SK-N-SH treated with all-trans-retinoic acid at 6 μM for 48 hours (cell line): ENCODE results near the gene URI1.

Source experiments
- ATAC-seq: fragments of 200-7000 bp; cut with Tn5 transposase; 3 replicates; pipeline ENCODE4 v1.9.1; 2020; ENCODE audit warnings: mild to moderate bottlenecking, moderate library complexity
- ARNTL ChIP-seq: fragments of 450-650 bp; formaldehyde crosslinking; IDR thresholded peaks from 2 replicates; pipeline ENCODE4 v1.5.0; 2020; ENCODE audit warnings: low read depth, mild to moderate bottlenecking, moderate library complexity, borderline replicate concordance
- BACH2 ChIP-seq: fragments of 250-450 bp; sonication (Bioruptor Pico); IDR thresholded peaks from 2 replicates; pipeline ENCODE4 v1.9.0; 2021; ENCODE audit warnings: mild to moderate bottlenecking, borderline replicate concordance
- CREB5 ChIP-seq: fragments of 250-450 bp; sonication (Bioruptor Pico); IDR thresholded peaks from 2 replicates; pipeline ENCODE4 v1.5.1; 2020; ENCODE audit warnings: low read depth, mild to moderate bottlenecking, moderate library complexity
- CSDC2 ChIP-seq: fragments of 250-450 bp; sonication (Bioruptor Pico); IDR thresholded peaks from 2 replicates; pipeline ENCODE4 v1.5.0; 2020; ENCODE audit warnings: mild to moderate bottlenecking, moderate library complexity
- CSRNP3 ChIP-seq: fragments of 250-450 bp; sonication (Bioruptor Pico); IDR thresholded peaks from 2 replicates; pipeline ENCODE4 v1.5.1; 2021; ENCODE audit warnings: mild to moderate bottlenecking, moderate library complexity
- GLIS3 ChIP-seq: fragments of 250-450 bp; sonication (Bioruptor Pico); IDR thresholded peaks from 2 replicates; pipeline ENCODE4 v1.5.0; 2020; ENCODE audit warnings: mild to moderate bottlenecking, moderate library complexity
- ISL1 ChIP-seq: fragments of 250-450 bp; sonication (Bioruptor Pico); IDR thresholded peaks from 2 replicates; pipeline ENCODE4 v2.1.2; 2022; ENCODE audit warnings: mild to moderate bottlenecking, moderate library complexity
- OSR1 ChIP-seq: fragments of 250-450 bp; sonication (Bioruptor Pico); IDR thresholded peaks from 2 replicates; pipeline ENCODE4 v1.8.0; 2022; ENCODE audit warnings: moderate library complexity, mild to moderate bottlenecking, inconsistent platforms
- PATZ1 ChIP-seq: fragments of 250-450 bp; sonication (Bioruptor Pico); IDR thresholded peaks from 2 replicates; pipeline ENCODE4 v1.8.0; 2020; ENCODE audit warnings: mild to moderate bottlenecking, moderate library complexity, borderline replicate concordance
- POU6F1 ChIP-seq: fragments of 250-450 bp; sonication (Bioruptor Pico); IDR thresholded peaks from 2 replicates; pipeline ENCODE4 v1.8.0; 2021; ENCODE audit warnings: low read depth, mild to moderate bottlenecking, moderate library complexity, borderline replicate concordance
- PPARA ChIP-seq: fragments of 250-450 bp; sonication (Bioruptor Pico); IDR thresholded peaks from 2 replicates; pipeline ENCODE4 v1.5.0; 2020; ENCODE audit warnings: mild to moderate bottlenecking, borderline replicate concordance
- RARB ChIP-seq: fragments of 250-450 bp; sonication (Bioruptor Pico); IDR thresholded peaks from 2 replicates; pipeline ENCODE4 v1.8.0; 2021; ENCODE audit warnings: mild to moderate bottlenecking, moderate library complexity
- SNAI2 ChIP-seq: fragments of 250-450 bp; sonication (Bioruptor Pico); IDR thresholded peaks from 2 replicates; pipeline ENCODE4 v1.5.0; 2020; ENCODE audit warnings: mild to moderate bottlenecking, moderate library complexity
- TCF4 ChIP-seq: fragments of 250-450 bp; sonication (Bioruptor Pico); IDR thresholded peaks from 2 replicates; pipeline ENCODE4 v1.8.0; 2021; ENCODE audit warnings: mild to moderate bottlenecking, moderate library complexity, borderline replicate concordance
- TOX ChIP-seq: fragments of 250-450 bp; sonication (Bioruptor Pico); IDR thresholded peaks from 2 replicates; pipeline ENCODE4 v1.8.0; 2021; ENCODE audit warnings: mild to moderate bottlenecking, moderate library complexity, borderline replicate concordance
- TSHZ2 ChIP-seq: fragments of 250-450 bp; sonication (Bioruptor Pico); IDR thresholded peaks from 2 replicates; pipeline ENCODE4 v1.5.0; 2020; ENCODE audit warnings: mild to moderate bottlenecking, moderate library complexity
- ZC3H10 ChIP-seq: fragments of 250-450 bp; sonication (Bioruptor Pico); IDR thresholded peaks from 2 replicates; pipeline ENCODE4 v1.5.1; 2021; ENCODE audit warnings: mild to moderate bottlenecking, moderate library complexity
- ZFP3 ChIP-seq: fragments of 250-450 bp; sonication (Bioruptor Pico); IDR thresholded peaks from 2 replicates; pipeline ENCODE4 v1.5.0; 2020; ENCODE audit warnings: mild to moderate bottlenecking, moderate library complexity
- ZFP30 ChIP-seq: fragments of 450-650 bp; formaldehyde crosslinking; IDR thresholded peaks from 2 replicates; pipeline ENCODE4 v1.5.0; 2022; ENCODE audit warnings: mild to moderate bottlenecking, moderate library complexity
- ZNF565 ChIP-seq: fragments of 450-650 bp; formaldehyde crosslinking; conservative IDR thresholded peaks from 2 replicates; pipeline ENCODE4 v1.5.0; 2020; ENCODE audit warnings: low read depth, mild to moderate bottlenecking, moderate library complexity
- ZNF70 ChIP-seq: fragments of 450-650 bp; formaldehyde crosslinking; IDR thresholded peaks from 2 replicates; pipeline ENCODE4 v1.5.0; 2020; ENCODE audit warnings: mild to moderate bottlenecking, moderate library complexity
- ZNF8 ChIP-seq: fragments of 450-650 bp; formaldehyde crosslinking; IDR thresholded peaks from 2 replicates; pipeline ENCODE4 v1.5.0; 2020; ENCODE audit warnings: mild to moderate bottlenecking, moderate library complexity

Gene URI1

GRCh38 chr19:29999490-29999889 lies 57.5 kb downstream of the URI1 start:
- TF ChIP-seq PATZ1 (CRISPR knock-in tag) (no peak), ZFP3 (CRISPR knock-in tag) (no peak), PPARA (CRISPR knock-in tag) (no peak), SNAI2 (no peak), ZNF565 (CRISPR knock-in tag) (no peak), ZNF70 (no peak), CSDC2 (no peak), ZNF8 (CRISPR knock-in tag) (no peak), ARNTL (no peak), CREB5 (CRISPR knock-in tag) (no peak), TCF4 (CRISPR knock-in tag) (no peak), GLIS3 (CRISPR knock-in tag) (no peak), ISL1 (CRISPR knock-in tag) (no peak), TOX (CRISPR knock-in tag) (no peak), BACH2 (CRISPR knock-in tag) (no peak), RARB (CRISPR knock-in tag) (no peak), CSRNP3 (CRISPR knock-in tag) (no peak), ZFP30 (CRISPR knock-in tag) (no peak), TSHZ2 (no peak)
- ATAC-seq: no peak

GRCh38 chr19:30000862-30001261 lies 58.8 kb downstream of the URI1 start:
- ATAC-seq: no peak
- TF ChIP-seq ZC3H10: no peak
- TF ChIP-seq ZNF8 (CRISPR knock-in tag): no peak
- peak; percentile 64; the same call in 1 of the 2 replicates for TF ChIP-seq ZFP30 (CRISPR knock-in tag)

GRCh38 chr19:30001301-30001700 lies 59.3 kb downstream of the URI1 start:
- TF ChIP-seq TOX (CRISPR knock-in tag) (no peak), ZC3H10 (no peak), PPARA (CRISPR knock-in tag) (no peak), ZNF8 (CRISPR knock-in tag) (no peak), ZNF565 (CRISPR knock-in tag) (no peak), BACH2 (CRISPR knock-in tag) (no peak), GLIS3 (CRISPR knock-in tag) (no peak), RARB (CRISPR knock-in tag) (no peak), OSR1 (CRISPR knock-in tag) (no peak), SNAI2 (no peak), POU6F1 (CRISPR knock-in tag) (no peak), TSHZ2 (no peak), PATZ1 (CRISPR knock-in tag) (no peak), ZFP3 (CRISPR knock-in tag) (no peak), ARNTL (no peak)
- ATAC-seq: no peak
